K562 (cell line): ENCODE results near the gene PGGHG. TPM values are rescaled to one million over a fixed set of nuclear protein-coding genes. Genes with fewer than 3 reads are reported as not detected.

Experiments used
- ARID3B ChIP-seq: fragments of 250-450 bp; sonication (Bioruptor Pico); IDR thresholded peaks from 2 replicates; pipeline ENCODE4 v1.4.0; 2020; ENCODE audit warnings: borderline replicate concordance
- CBFA2T2 ChIP-seq: fragments of 450-650 bp; conservative IDR thresholded peaks from 2 replicates; pipeline ENCODE4 v1.6.1; 2017; ENCODE audit warnings: mild to moderate bottlenecking
- CREB5 ChIP-seq: fragments of 250-450 bp; sonication (Bioruptor Pico); IDR thresholded peaks from 2 replicates; pipeline ENCODE4 v1.5.0; 2020; ENCODE audit warnings: mild to moderate bottlenecking
- DMBX1 ChIP-seq: fragments of 250-450 bp; sonication (Bioruptor Pico); IDR thresholded peaks from 2 replicates; pipeline ENCODE4 v1.8.0; 2022; ENCODE audit warnings: inconsistent platforms, mild to moderate bottlenecking, moderate library complexity, borderline replicate concordance
- DNMT1 ChIP-seq: fragments of 450-650 bp; IDR thresholded peaks from 2 replicates; pipeline ENCODE4 v1.6.1; 2016; ENCODE audit warnings: antibody characterized with exemption, mild to moderate bottlenecking
- MAFG ChIP-seq: fragments of 450-650 bp; conservative IDR thresholded peaks from 2 replicates; pipeline ENCODE4 v1.6.1; 2016; ENCODE audit warnings: missing genetic modification characterization, missing compliant biosample characterization
- MAZ ChIP-seq, 2 experiments: fragments of 450-650 bp in 1 of 2; sonication (generic) in 1 of 2; formaldehyde crosslinking; IDR thresholded peaks in 1 of 2; conservative IDR thresholded peaks in 1 of 2; 2 replicates each; pipeline versions ENCODE4 v1.4.0 to v1.5.0; 2020; ENCODE audit warnings: mild to moderate bottlenecking in 1 of 2, missing genetic modification reagents in 1 of 2
- MTA1 ChIP-seq: fragments of 450-650 bp; IDR thresholded peaks from 2 replicates; pipeline ENCODE4 v1.6.1; 2017; ENCODE audit warnings: borderline replicate concordance
- NR2C2 ChIP-seq, 2 experiments: fragments of 200-800 bp in 1 of 2; sonication (Bioruptor generic) in 1 of 2; sonication (generic) in 1 of 2; formaldehyde crosslinking in 1 of 2; IDR thresholded peaks; 2 replicates each; pipeline versions ENCODE4 v1.6.1 to v1.8.0; 2016 to 2022; ENCODE audit warnings: mild to moderate bottlenecking in 1 of 2, missing compliant biosample characterization in 1 of 2, missing genetic modification characterization in 1 of 2, missing genetic modification reagents in 1 of 2
- NRF1 ChIP-seq, 2 experiments: fragments of 450-650 bp; IDR thresholded peaks in 1 of 2; conservative IDR thresholded peaks in 1 of 2; 2 replicates each; pipeline ENCODE4 v1.6.1; 2014; ENCODE audit warnings: mild to moderate bottlenecking in 2 of 2
- PHF21A ChIP-seq: fragments of 450-650 bp; IDR thresholded peaks from 2 replicates; pipeline ENCODE4 v1.6.1; 2017; ENCODE audit warnings: low read depth, borderline replicate concordance
- POLR2AphosphoS5 ChIP-seq: IDR thresholded peaks from 2 replicates; pipeline ENCODE4 v1.6.1; 2011; ENCODE audit warnings: mild to moderate bottlenecking, low read depth, low read length, moderate library complexity; ENCODE audit not compliant: control insufficient read depth, insufficient read depth
- RUNX1 ChIP-seq: sonication (generic); IDR thresholded peaks from 2 replicates; pipeline ENCODE4 v1.6.1; 2016; ENCODE audit warnings: antibody characterized with exemption, low read depth
- SAFB2 ChIP-seq: fragments of 200-400 bp; formaldehyde crosslinking; IDR thresholded peaks from 2 replicates; pipeline ENCODE4 v1.6.1; 2018; ENCODE audit warnings: borderline replicate concordance, low read length, low read depth, moderate library complexity; ENCODE audit not compliant: severe bottlenecking
- TAF15 ChIP-seq: fragments of 200-400 bp; formaldehyde crosslinking; IDR thresholded peaks from 2 replicates; pipeline ENCODE4 v1.6.1; 2017; ENCODE audit warnings: mild to moderate bottlenecking, low read depth, low read length, moderate library complexity
- XRCC3 ChIP-seq: fragments of 450-650 bp; IDR thresholded peaks from 2 replicates; pipeline ENCODE4 v1.6.1; 2017; ENCODE audit warnings: mild to moderate bottlenecking, moderate library complexity
- ZBTB33 ChIP-seq: sonication (generic); formaldehyde crosslinking; IDR thresholded peaks from 2 replicates; pipeline ENCODE4 v1.8.1; 2023; ENCODE audit warnings: mild to moderate bottlenecking, missing genetic modification reagents
- ZNF384 ChIP-seq: IDR thresholded peaks from 2 replicates; pipeline ENCODE4 v1.6.1; 2012; ENCODE audit warnings: low read depth, low read length, improper control_type of control experiment
- ZNF57 ChIP-seq: fragments of 450-650 bp; formaldehyde crosslinking; IDR thresholded peaks from 2 replicates; pipeline ENCODE4 v1.4.0; 2020; ENCODE audit warnings: mild to moderate bottlenecking, moderate library complexity
- ZNF76 ChIP-seq: fragments of 250-450 bp; sonication (Bioruptor Pico); IDR thresholded peaks from 2 replicates; pipeline ENCODE4 v1.4.0; 2020; ENCODE audit warnings: mild to moderate bottlenecking, moderate library complexity, borderline replicate concordance
- ZNF766 ChIP-seq: fragments of 200-800 bp; sonication (Bioruptor generic); conservative IDR thresholded peaks from 2 replicates; pipeline ENCODE4 v1.6.1; 2016; ENCODE audit warnings: missing genetic modification characterization, missing compliant biosample characterization
- polyA plus RNA-seq, 8 experiments: library from polyadenylated mRNA; depleted of rRNA in 4 of 8; stranded (reverse) in 5 of 8; unstranded in 3 of 8; fragments of >200 nt; fragmentation: Nextera tagmentation in 2 of 8; fragmentation: Illumina TruSeq in 1 of 8; extraction: Ambion mirVana in 2 of 8; extraction: Trizol in 1 of 8; gene quantifications; 2 replicates each; pipeline versions ENCODE4 v1.2.1 to v1.2.3, GENCODE V29; 2011 to 2014; ENCODE audit warnings: inconsistent platforms in 1 of 8, missing spikeins in 1 of 8
- total RNA-seq, 7 experiments: library from RNA; depleted of rRNA in 6 of 7; stranded (reverse); fragments of >200 nt in 6 of 7; fragmentation: Illumina TruSeq in 2 of 7; extraction: Trizol in 2 of 7; gene quantifications; 2 replicates each; pipeline versions ENCODE4 v1.2.1 to v1.2.3, GENCODE V29; 2011 to 2021; ENCODE audit warnings: low replicate concordance in 1 of 7
- TF ChIP-seq, protein P1 (sequence below): sonication (generic); formaldehyde crosslinking; IDR thresholded peaks from 2 replicates; pipeline ENCODE4 v1.5.0; 2020; ENCODE audit warnings: missing genetic modification reagents

Gene PGGHG
- total and polyA plus RNA-seq, 9 of the 15 experiments (the other 6 are each of a cell fraction or from before 2014, with no cell fraction given): 0.38 to 85.1 (median 18.1) TPM

- TF ChIP-seq CREB5 (CRISPR knock-in tag) (no peak), PHF21A (no peak), ZNF384 (no peak), XRCC3 (no peak), ARID3B (CRISPR knock-in tag) (no peak), MAFG (tag) (no peak), TAF15 (no peak), DMBX1 (CRISPR knock-in tag) (no peak), DNMT1 (no peak), SAFB2 (no peak), RUNX1 (no peak), POLR2AphosphoS5 (no peak; the same call in 1 of the 2 replicates), MTA1 (peak; percentile 24; the same call in 1 of the 2 replicates), ZBTB33 (0 out of 2 replicates have a peak, but pooled peaks have one; percentile 11), NR2C2 (CRISPR knock-in tag; IDR thresholded peaks at IDR 0.05) (no peak; the same call in 1 of the 2 replicates), NR2C2 (tag; IDR thresholded peaks at IDR 0.05) (peak; percentile 30; the same call in 1 of the 2 replicates), ZNF76 (CRISPR knock-in tag) (no peak), NRF1 (conservative IDR thresholded peaks at IDR 0.05 in 1 of 2, IDR thresholded peaks at IDR 0.05 in 1 of 2) (peak; percentile 28 to 29; a peak in 1 of 4 replicates), ZNF57 (CRISPR knock-in tag) (no peak), MAZ (CRISPR knock-in tag; conservative IDR thresholded peaks at IDR 0.05 in 1 of 2, IDR thresholded peaks at IDR 0.05 in 1 of 2) (no peak; a peak in 1 of 4 replicates), CBFA2T2 (no peak), ZNF766 (CRISPR knock-in tag) (no peak)
- TF ChIP-seq, protein P1, sequence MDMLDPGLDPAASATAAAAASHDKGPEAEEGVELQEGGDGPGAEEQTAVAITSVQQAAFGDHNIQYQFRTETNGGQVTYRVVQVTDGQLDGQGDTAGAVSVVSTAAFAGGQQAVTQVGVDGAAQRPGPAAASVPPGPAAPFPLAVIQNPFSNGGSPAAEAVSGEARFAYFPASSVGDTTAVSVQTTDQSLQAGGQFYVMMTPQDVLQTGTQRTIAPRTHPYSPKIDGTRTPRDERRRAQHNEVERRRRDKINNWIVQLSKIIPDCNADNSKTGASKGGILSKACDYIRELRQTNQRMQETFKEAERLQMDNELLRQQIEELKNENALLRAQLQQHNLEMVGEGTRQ: no peak
These were observed 977 bp upstream of the PGGHG start (continued) for GRCh38 chr11:287821-288477.
